ENCODE measurements around the gene SMG1.
"Not testable (repeated sequence)": the region's sequence is repeated elsewhere in the genome, so short reads cannot be mapped to it uniquely, and the experiment has no call there.

The SMG1 gene

GRCh38 chr16:18958621-18959029 lies 32.4 kb upstream of the SMG1 start:
- no peak for DNase-seq (ENCODE audit: low spot score)
- no peak for TF ChIP-seq CTCF (IDR thresholded peaks at IDR 0.05; ENCODE audit: extremely low read depth, insufficient read depth, missing control alignments)
- in situ Hi-C loops (cut with MboI; ENCODE audit: low pct_unique_long_range_greater_than_20kb, low sequenced_read_pairs, unreplicated experiment), result no loop called here

DNA sequence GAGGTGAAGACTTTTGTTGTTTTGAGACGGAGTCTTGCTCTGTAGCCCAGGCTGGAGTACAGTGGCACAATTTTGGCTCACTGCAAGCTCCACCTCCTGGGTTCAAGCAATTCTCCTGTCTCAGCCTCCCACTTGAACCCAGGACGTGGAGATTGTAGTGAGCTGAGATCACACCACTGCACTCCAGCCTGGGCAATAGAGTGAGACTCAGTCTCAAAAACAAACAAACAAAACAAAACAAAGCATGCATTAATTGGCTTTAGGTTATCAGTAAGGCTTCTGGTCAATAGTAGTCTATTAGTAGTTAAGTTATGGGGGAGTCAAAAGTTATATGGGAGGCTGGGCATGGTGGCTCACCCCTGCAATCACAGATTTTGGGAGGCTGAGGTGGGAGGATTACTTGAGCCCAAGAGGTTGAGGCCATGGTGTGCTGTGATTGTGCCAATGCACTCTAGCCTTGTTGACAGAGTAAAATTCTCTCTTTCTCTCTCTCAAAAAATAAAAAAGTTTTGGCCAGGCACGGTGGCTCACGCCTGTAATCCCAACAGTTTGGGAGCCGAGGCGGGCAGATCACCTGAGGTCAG lies 30.5 kb upstream of the SMG1 start:
- in situ Hi-C loops (cut with MboI; ENCODE audit: low pct_unique_long_range_greater_than_20kb, low sequenced_read_pairs, unreplicated experiment); DNase-seq (ENCODE audit: low spot score): not testable (repeated sequence)

DNA sequence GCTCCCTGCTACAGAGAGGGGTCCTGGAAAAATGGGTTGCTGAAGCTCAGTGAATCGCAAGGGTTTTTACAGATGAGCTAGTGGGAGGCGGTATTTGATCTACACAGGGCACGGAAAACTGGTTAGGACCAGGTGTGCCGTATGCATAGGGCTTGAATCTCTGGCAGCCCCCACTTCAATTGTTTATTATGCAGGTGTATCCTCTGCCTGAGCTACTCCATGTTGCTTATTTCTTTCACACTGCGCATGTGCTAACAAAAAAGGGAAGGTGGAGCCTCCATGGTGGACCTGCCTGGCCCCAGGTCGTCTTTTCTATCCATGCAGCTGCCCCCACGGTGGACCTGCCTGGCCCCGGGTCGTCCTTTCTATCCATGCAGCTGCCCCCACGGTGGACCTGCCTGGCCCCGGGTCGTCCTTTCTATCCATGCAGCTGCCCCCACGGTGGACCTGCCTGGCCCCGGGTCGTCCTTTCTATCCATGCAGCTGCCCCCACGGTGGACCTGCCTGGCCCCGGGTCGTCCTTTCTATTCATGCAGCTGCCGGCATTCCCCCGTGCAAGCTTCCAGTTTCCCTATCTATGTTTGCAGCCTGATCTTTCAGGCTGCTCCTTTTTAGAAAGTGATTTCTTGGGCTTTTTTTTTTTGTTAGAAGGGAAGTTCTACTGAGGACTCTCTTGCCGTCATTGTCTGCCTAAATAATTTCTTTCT lies 29.8 kb upstream of the SMG1 start:
- DNase-seq (ENCODE audit: low spot score); in situ Hi-C loops (cut with MboI; ENCODE audit: low pct_unique_long_range_greater_than_20kb, low sequenced_read_pairs, unreplicated experiment): not testable (repeated sequence)

GRCh38 chr16:18953547-18953946 lies 27.3 kb upstream of the SMG1 start:
- no peak for TF ChIP-seq CTCF (IDR thresholded peaks at IDR 0.05; ENCODE audit: extremely low read depth, insufficient read depth, missing control alignments)
- no peak for DNase-seq (ENCODE audit: low spot score)
- in situ Hi-C loops (cut with MboI; ENCODE audit: low pct_unique_long_range_greater_than_20kb, low sequenced_read_pairs, unreplicated experiment), result no loop called here

GRCh38 chr16:18950469-18951185 lies 24.4 kb upstream of the SMG1 start:
- in situ Hi-C loops (cut with MboI; ENCODE audit: low pct_unique_long_range_greater_than_20kb, low sequenced_read_pairs, unreplicated experiment), result no loop called here
- DNase-seq (ENCODE audit: low spot score), result no peak
- TF ChIP-seq CTCF (IDR thresholded peaks at IDR 0.05; ENCODE audit: extremely low read depth, insufficient read depth, missing control alignments), result no peak

GRCh38 chr16:18948372-18949020 lies 22.3 kb upstream of the SMG1 start:
- no peak for TF ChIP-seq CTCF (IDR thresholded peaks at IDR 0.05; ENCODE audit: extremely low read depth, insufficient read depth, missing control alignments)
- in situ Hi-C loops (cut with MboI; ENCODE audit: low pct_unique_long_range_greater_than_20kb, low sequenced_read_pairs, unreplicated experiment), result no loop called here
- no peak for DNase-seq (ENCODE audit: low spot score)

- DNase-seq (ENCODE audit: low spot score), result no peak
- no peak for TF ChIP-seq CTCF (IDR thresholded peaks at IDR 0.05; ENCODE audit: extremely low read depth, insufficient read depth, missing control alignments)
- in situ Hi-C loops (cut with MboI; ENCODE audit: low pct_unique_long_range_greater_than_20kb, low sequenced_read_pairs, unreplicated experiment), result no loop called here
These were observed 19.0 kb upstream of the SMG1 start for GRCh38 chr16:18945233-18945632.

All from GM13977 (cell line).